ENCODE measurements around the gene AGER. TPM values are rescaled to one million over a fixed set of nuclear protein-coding genes. Genes with fewer than 3 reads are reported as not detected.

AGER gene
- total and polyA plus RNA-seq, 7 donors = 1.9 to 10.6 (median 5.3) TPM; not detected in 1

DNA sequence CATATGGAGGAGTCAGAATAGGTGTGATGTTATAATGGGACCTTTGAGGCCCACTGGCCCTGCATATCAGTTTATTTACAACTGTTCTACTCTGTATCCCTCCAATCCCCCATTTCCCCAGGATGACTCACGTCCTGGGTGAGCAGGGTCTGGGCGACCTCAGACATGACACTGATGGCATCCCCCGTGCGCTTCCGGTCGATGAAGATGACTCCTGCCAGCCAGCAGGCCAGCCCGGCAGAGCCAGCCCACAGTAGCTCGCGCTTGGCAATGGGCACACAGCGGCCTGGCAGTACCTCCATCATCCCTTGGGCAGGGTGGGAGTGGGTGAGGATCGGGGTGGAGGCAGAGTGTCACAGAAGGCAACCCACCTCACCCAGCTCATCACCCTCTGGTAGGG lies 13.8 kb downstream of the AGER start:
- intact Hi-C loops (cut with DNase I) = loop anchor here (10.0 kb wide), 1 partner anchor 345 kb away; the partner anchor contains the start of gene HSPA1B
- Histone ChIP-seq H3K4me1 (peaks cover 0 to 31% (median 13%) of the 10 kb centered on the region in 4 donors), H3K27ac (no peak overlapping the region), H3K27me3 (no peaks in the 10 kb centered on the region), H3K36me3 (peaks cover 27 to 61% (median 29%) of the 10 kb centered on the region in 4 donors), H3K9me3 (no peaks in the 10 kb centered on the region), H3K4me3 (no peak overlapping the region)
- TF ChIP-seq POLR2AphosphoS5 (IDR thresholded peaks at IDR 0.05) (no peak), EP300 (IDR thresholded peaks at IDR 0.05) (no peak), POLR2A (IDR thresholded peaks at IDR 0.05) (no peak)
- TF ChIP-seq, protein P1, sequence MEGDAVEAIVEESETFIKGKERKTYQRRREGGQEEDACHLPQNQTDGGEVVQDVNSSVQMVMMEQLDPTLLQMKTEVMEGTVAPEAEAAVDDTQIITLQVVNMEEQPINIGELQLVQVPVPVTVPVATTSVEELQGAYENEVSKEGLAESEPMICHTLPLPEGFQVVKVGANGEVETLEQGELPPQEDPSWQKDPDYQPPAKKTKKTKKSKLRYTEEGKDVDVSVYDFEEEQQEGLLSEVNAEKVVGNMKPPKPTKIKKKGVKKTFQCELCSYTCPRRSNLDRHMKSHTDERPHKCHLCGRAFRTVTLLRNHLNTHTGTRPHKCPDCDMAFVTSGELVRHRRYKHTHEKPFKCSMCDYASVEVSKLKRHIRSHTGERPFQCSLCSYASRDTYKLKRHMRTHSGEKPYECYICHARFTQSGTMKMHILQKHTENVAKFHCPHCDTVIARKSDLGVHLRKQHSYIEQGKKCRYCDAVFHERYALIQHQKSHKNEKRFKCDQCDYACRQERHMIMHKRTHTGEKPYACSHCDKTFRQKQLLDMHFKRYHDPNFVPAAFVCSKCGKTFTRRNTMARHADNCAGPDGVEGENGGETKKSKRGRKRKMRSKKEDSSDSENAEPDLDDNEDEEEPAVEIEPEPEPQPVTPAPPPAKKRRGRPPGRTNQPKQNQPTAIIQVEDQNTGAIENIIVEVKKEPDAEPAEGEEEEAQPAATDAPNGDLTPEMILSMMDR (IDR thresholded peaks at IDR 0.05) = no peak
- no peak for DNase-seq
- WGBS, 2 donors = 94 to 96% methylated on average over 11 of the region's 11 CpGs

- Histone ChIP-seq H3K27me3 (no peaks in the 10 kb centered on the region), H3K36me3 (peaks cover 27 to 70% (median 29%) of the 10 kb centered on the region in 4 donors), H3K4me1 (peaks cover 0 to 18% (median 3%) of the 10 kb centered on the region in 4 donors), H3K4me3 (no peak overlapping the region), H3K27ac (peak overlapping the region in 3 of 4 donors; percentile 5 to 14 (median 11)), H3K9me3 (no peaks in the 10 kb centered on the region)
- DNase-seq = no peak
- intact Hi-C loops (cut with DNase I) = no loop called here
- TF ChIP-seq POLR2A (IDR thresholded peaks at IDR 0.05) (no peak), POLR2AphosphoS5 (IDR thresholded peaks at IDR 0.05) (no peak), EP300 (IDR thresholded peaks at IDR 0.05) (no peak)
- TF ChIP-seq, protein P1 (IDR thresholded peaks at IDR 0.05) = no peak
- WGBS, 2 donors = 86 to 88% methylated on average over 11 of the region's 11 CpGs
Observed at GRCh38 chr6:32168807-32169591, 15.1 kb downstream of the AGER start.

DNA sequence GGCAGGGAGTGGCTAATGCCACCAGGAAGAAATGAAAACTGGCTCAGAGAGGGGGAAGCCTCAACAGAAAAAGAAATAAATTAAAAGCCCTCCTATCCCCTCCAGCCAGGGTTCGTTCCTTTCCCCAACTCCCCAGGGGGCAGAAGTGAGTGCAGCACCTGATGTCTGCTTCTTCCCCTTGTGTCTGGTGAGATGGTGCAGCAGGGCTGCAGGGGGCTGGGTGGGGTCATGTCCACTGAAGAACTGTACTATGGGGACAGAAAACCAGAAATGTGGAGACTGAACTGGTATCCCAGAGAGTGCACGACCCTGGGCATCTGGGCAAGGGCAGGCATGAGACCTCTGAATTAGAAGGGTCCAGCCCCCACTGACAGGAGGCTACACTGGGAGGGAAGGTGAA lies 15.7 kb downstream of the AGER start:
- H3K36me3 ChIP-seq = peaks cover 27 to 73% (median 29%) of the 10 kb centered on the region in 4 donors
- H3K4me3 ChIP-seq = no peak overlapping the region
- H3K27me3 ChIP-seq = no peaks in the 10 kb centered on the region
- intact Hi-C loops (cut with DNase I) = no loop called here
- TF ChIP-seq EP300 (IDR thresholded peaks at IDR 0.05) = no peak
- TF ChIP-seq, protein P1 (IDR thresholded peaks at IDR 0.05) = no peak
- TF ChIP-seq POLR2AphosphoS5 (IDR thresholded peaks at IDR 0.05) = no peak
- TF ChIP-seq POLR2A (IDR thresholded peaks at IDR 0.05) = no peak
- no peaks in the 10 kb centered on the region for H3K9me3 ChIP-seq
- 76 to 86% methylated on average over 2 of the region's 2 CpGs for WGBS, 2 donors
- no peak for DNase-seq
- peaks cover 0 to 12% (median 3%) of the 10 kb centered on the region in 4 donors for H3K4me1 ChIP-seq
- H3K27ac ChIP-seq = peak overlapping the region in 1 of 4 donors; percentile 5

GRCh38 chr6:32167761-32168262 lies 16.2 kb downstream of the AGER start:
- H3K9me3 ChIP-seq = no peaks in the 10 kb centered on the region
- intact Hi-C loops (cut with DNase I) = no loop called here
- H3K36me3 ChIP-seq = peaks cover 27 to 78% (median 29%) of the 10 kb centered on the region in 4 donors
- DNase-seq = no peak
- WGBS, 2 donors = 82 to 86% methylated on average over 6 of the region's 6 CpGs
- TF ChIP-seq POLR2AphosphoS5 (IDR thresholded peaks at IDR 0.05) (no peak), EP300 (IDR thresholded peaks at IDR 0.05) (no peak), POLR2A (IDR thresholded peaks at IDR 0.05) (no peak)
- TF ChIP-seq, protein P1 (IDR thresholded peaks at IDR 0.05) = no peak
- no peaks in the 10 kb centered on the region for H3K27me3 ChIP-seq
- H3K4me3 ChIP-seq = no peak overlapping the region
- peak overlapping the region in 1 of 4 donors; percentile 9 for H3K27ac ChIP-seq
- H3K4me1 ChIP-seq = peaks cover 0 to 7% (median under 1%) of the 10 kb centered on the region in 4 donors

Data from sigmoid colon (tissue), 7 donors.